Ishikawa (cell line): ENCODE data around the gene MYH7.

Experiments
- EGR1 ChIP-seq: IDR thresholded peaks from 2 replicates; pipeline ENCODE4 v1.6.1; 2012
- EP300 ChIP-seq: IDR thresholded peaks from 2 replicates; pipeline ENCODE4 v1.6.1; 2012; ENCODE audit warnings: borderline replicate concordance
- FOXM1 ChIP-seq: IDR thresholded peaks from 2 replicates; pipeline ENCODE4 v1.6.1; 2012; ENCODE audit warnings: low read depth, borderline replicate concordance
- TF ChIP-seq, protein P1 (sequence below): IDR thresholded peaks from 2 replicates; pipeline ENCODE4 v1.6.1; 2012
- TF ChIP-seq, protein P2 (sequence below): IDR thresholded peaks from 2 replicates; pipeline ENCODE4 v1.6.1; 2012; ENCODE audit warnings: low read depth, mild to moderate bottlenecking

DNA sequence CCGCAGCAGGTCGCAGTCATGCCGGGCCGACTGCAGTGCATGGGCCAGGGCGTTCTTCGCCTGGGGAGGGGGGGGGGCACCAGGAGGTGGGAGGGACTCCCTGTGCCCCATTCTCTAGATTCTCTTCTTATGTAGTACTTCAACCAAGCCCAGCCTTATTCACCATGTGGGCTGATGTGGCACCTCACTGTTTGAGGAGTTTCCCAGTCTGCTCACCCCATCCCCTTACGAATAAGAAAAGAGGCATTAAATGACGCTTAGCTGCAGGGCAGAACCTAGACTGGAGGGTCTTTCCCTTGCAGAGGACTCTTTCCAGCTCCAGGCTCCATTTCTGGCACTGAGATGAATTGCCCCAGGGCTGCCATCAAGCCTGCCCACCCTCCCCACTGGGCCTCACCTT is 46.5 kb downstream of the MYH7 start:
- TF ChIP-seq EP300 (no peak), FOXM1 (no peak), EGR1 (no peak)
- TF ChIP-seq, protein P1, sequence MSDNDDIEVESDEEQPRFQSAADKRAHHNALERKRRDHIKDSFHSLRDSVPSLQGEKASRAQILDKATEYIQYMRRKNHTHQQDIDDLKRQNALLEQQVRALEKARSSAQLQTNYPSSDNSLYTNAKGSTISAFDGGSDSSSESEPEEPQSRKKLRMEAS, result no peak
- TF ChIP-seq, protein P2, sequence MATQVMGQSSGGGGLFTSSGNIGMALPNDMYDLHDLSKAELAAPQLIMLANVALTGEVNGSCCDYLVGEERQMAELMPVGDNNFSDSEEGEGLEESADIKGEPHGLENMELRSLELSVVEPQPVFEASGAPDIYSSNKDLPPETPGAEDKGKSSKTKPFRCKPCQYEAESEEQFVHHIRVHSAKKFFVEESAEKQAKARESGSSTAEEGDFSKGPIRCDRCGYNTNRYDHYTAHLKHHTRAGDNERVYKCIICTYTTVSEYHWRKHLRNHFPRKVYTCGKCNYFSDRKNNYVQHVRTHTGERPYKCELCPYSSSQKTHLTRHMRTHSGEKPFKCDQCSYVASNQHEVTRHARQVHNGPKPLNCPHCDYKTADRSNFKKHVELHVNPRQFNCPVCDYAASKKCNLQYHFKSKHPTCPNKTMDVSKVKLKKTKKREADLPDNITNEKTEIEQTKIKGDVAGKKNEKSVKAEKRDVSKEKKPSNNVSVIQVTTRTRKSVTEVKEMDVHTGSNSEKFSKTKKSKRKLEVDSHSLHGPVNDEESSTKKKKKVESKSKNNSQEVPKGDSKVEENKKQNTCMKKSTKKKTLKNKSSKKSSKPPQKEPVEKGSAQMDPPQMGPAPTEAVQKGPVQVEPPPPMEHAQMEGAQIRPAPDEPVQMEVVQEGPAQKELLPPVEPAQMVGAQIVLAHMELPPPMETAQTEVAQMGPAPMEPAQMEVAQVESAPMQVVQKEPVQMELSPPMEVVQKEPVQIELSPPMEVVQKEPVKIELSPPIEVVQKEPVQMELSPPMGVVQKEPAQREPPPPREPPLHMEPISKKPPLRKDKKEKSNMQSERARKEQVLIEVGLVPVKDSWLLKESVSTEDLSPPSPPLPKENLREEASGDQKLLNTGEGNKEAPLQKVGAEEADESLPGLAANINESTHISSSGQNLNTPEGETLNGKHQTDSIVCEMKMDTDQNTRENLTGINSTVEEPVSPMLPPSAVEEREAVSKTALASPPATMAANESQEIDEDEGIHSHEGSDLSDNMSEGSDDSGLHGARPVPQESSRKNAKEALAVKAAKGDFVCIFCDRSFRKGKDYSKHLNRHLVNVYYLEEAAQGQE, result no peak
